ENCODE measurements around the gene NLGN3. TPM values are rescaled to one million over a fixed set of nuclear protein-coding genes. Genes with fewer than 3 reads are reported as not detected.

NLGN3 gene
- total and polyA plus RNA-seq, 2 experiments from 2014 or later = 1.6 to 2.7 TPM

- H3K9me2 ChIP-seq (replicated peaks; ENCODE audit: insufficient read depth) = no peaks in the 10 kb centered on the region
- H3K27ac ChIP-seq = no peak overlapping the region
- 80% methylated on average over 31 of the region's 31 CpGs for WGBS (ENCODE audit: low lambda C conversion rate, missing lambda C conversion rate)
- no peak overlapping the region for H3K4me3 ChIP-seq
- no peaks in the 10 kb centered on the region for H3K9me3 ChIP-seq (ENCODE audit: low read depth)
- no peaks in the 10 kb centered on the region for H3K36me3 ChIP-seq (replicated peaks; ENCODE audit: insufficient read depth, low read depth)
- H3K4me1 ChIP-seq (ENCODE audit: insufficient read depth) = peaks cover 32% of the 10 kb centered on the region
- no peak overlapping the region for H2AFZ ChIP-seq
- no peaks in the 10 kb centered on the region for H4K20me1 ChIP-seq (ENCODE audit: insufficient read depth, poor library complexity, severe bottlenecking)
- no peaks in the 10 kb centered on the region for H3K79me2 ChIP-seq
- H3K27me3 ChIP-seq = no peaks in the 10 kb centered on the region
- TF ChIP-seq CTCF (IDR thresholded peaks at IDR 0.05; ENCODE audit: poor library complexity) (peak; percentile 6), EZH2 (IDR thresholded peaks at IDR 0.05; ENCODE audit: borderline replicate concordance) (no peak)
- DNase-seq (ENCODE audit: low spot score) = no peak
- no peak overlapping the region for H3K4me2 ChIP-seq
Observed at GRCh38 chrX:71100581-71101505, 43.8 kb upstream of the NLGN3 start.

- no peaks in the 10 kb centered on the region for H3K9me3 ChIP-seq (ENCODE audit: low read depth)
- no peak overlapping the region for H3K4me2 ChIP-seq
- H3K9me2 ChIP-seq (replicated peaks; ENCODE audit: insufficient read depth) = no peaks in the 10 kb centered on the region
- DNase-seq (ENCODE audit: low spot score) = no peak
- no peaks in the 10 kb centered on the region for H3K36me3 ChIP-seq (replicated peaks; ENCODE audit: insufficient read depth, low read depth)
- peak overlapping the region; percentile 84 for H3K27ac ChIP-seq
- TF ChIP-seq CTCF (IDR thresholded peaks at IDR 0.05; ENCODE audit: poor library complexity) = no peak
- TF ChIP-seq EZH2 (IDR thresholded peaks at IDR 0.05; ENCODE audit: borderline replicate concordance) = no peak
- no peak for TF ChIP-seq EZH2phosphoT487 (IDR thresholded peaks at IDR 0.05; ENCODE audit: low read depth, severe bottlenecking, unreplicated experiment)
- H3K27me3 ChIP-seq = no peaks in the 10 kb centered on the region
- WGBS (ENCODE audit: low lambda C conversion rate, missing lambda C conversion rate) = 45% methylated on average over 3 of the region's 3 CpGs
- H2AFZ ChIP-seq = no peak overlapping the region
- peaks cover 32% of the 10 kb centered on the region for H3K4me1 ChIP-seq (ENCODE audit: insufficient read depth)
- H3K79me2 ChIP-seq = no peaks in the 10 kb centered on the region
- H4K20me1 ChIP-seq (ENCODE audit: insufficient read depth, poor library complexity, severe bottlenecking) = no peaks in the 10 kb centered on the region
- no peak overlapping the region for H3K4me3 ChIP-seq
Observed at GRCh38 chrX:71102292-71102691, 42.3 kb upstream of the NLGN3 start.

GRCh38 chrX:71103110-71103983 is 41.3 kb upstream of the NLGN3 start:
- Histone ChIP-seq H3K4me3 (no peak overlapping the region), H2AFZ (no peak overlapping the region), H3K4me2 (peak overlapping the region; percentile 65), H3K27me3 (no peaks in the 10 kb centered on the region), H4K20me1 (ENCODE audit: insufficient read depth, poor library complexity, severe bottlenecking) (no peaks in the 10 kb centered on the region), H3K4me1 (ENCODE audit: insufficient read depth) (peaks cover 27% of the 10 kb centered on the region), H3K79me2 (no peaks in the 10 kb centered on the region), H3K27ac (peak overlapping the region; percentile 84), H3K9me2 (replicated peaks; ENCODE audit: insufficient read depth) (no peaks in the 10 kb centered on the region), H3K9me3 (ENCODE audit: low read depth) (no peaks in the 10 kb centered on the region), H3K36me3 (replicated peaks; ENCODE audit: insufficient read depth, low read depth) (no peaks in the 10 kb centered on the region)
- WGBS (ENCODE audit: low lambda C conversion rate, missing lambda C conversion rate) = 38% methylated on average over 6 of the region's 10 CpGs
- DNase-seq (ENCODE audit: low spot score) = peak; percentile 45
- TF ChIP-seq CTCF (IDR thresholded peaks at IDR 0.05; ENCODE audit: poor library complexity) (no peak), EZH2 (IDR thresholded peaks at IDR 0.05; ENCODE audit: borderline replicate concordance) (no peak), EZH2phosphoT487 (IDR thresholded peaks at IDR 0.05; ENCODE audit: low read depth, severe bottlenecking, unreplicated experiment) (no peak)

Data from hepatocyte (in vitro differentiated cells).